Endodermal cell (in vitro differentiated cells): ENCODE results near the gene BCL6. TPM values are rescaled to one million over a fixed set of nuclear protein-coding genes. Genes with fewer than 3 reads are reported as not detected.

Source experiments
- DNase-seq: peaks from one replicate; pipeline ENCODE4 v3.0.0-alpha.2; 2017
- H3K27ac ChIP-seq: 2 replicates; pipeline ENCODE4 v1.5.1; 2013; ENCODE audit warnings: mild to moderate bottlenecking, low read depth, low read length, moderate library complexity
- H3K27me3 ChIP-seq: 2 replicates; pipeline ENCODE4 v1.6.1; 2013; ENCODE audit warnings: mild to moderate bottlenecking, low read length, moderate library complexity; ENCODE audit not compliant: insufficient read depth, control insufficient read depth, poor library complexity, severe bottlenecking
- H3K36me3 ChIP-seq: 2 replicates; pipeline ENCODE4 v1.7.0; 2013; ENCODE audit warnings: mild to moderate bottlenecking, low read length, moderate library complexity; ENCODE audit not compliant: control insufficient read depth, insufficient read depth
- H3K4me1 ChIP-seq: one replicate; pipeline ENCODE4 v1.7.0; 2013; ENCODE audit warnings: low read length; ENCODE audit not compliant: control insufficient read depth, insufficient read depth
- H3K4me3 ChIP-seq: 2 replicates; pipeline ENCODE4 v1.5.1; 2013; ENCODE audit warnings: mild to moderate bottlenecking, low read length, moderate library complexity
- H3K9ac ChIP-seq: 2 replicates; pipeline ENCODE4 v1.6.1; 2013; ENCODE audit warnings: mild to moderate bottlenecking, low read length, moderate library complexity; ENCODE audit not compliant: poor library complexity, severe bottlenecking; ENCODE audit errors: extremely low read depth
- H3K9me3 ChIP-seq: 2 replicates; pipeline ENCODE4 v1.6.1; 2013; ENCODE audit warnings: mild to moderate bottlenecking, low read length, moderate library complexity; ENCODE audit not compliant: control insufficient read depth
- H3K27ac Mint-ChIP-seq: 2 replicates; pipeline ENCODE4 v1.8.0; 2020; ENCODE audit warnings: mixed read lengths
- H3K27me3 Mint-ChIP-seq: 2 replicates; pipeline ENCODE4 v1.8.0; 2021; ENCODE audit warnings: mild to moderate bottlenecking, mixed read lengths; ENCODE audit not compliant: insufficient read depth
- H3K36me3 Mint-ChIP-seq: 2 replicates; pipeline ENCODE4 v1.8.0; 2020; ENCODE audit warnings: low read depth, mixed read lengths
- H3K4me1 Mint-ChIP-seq: 2 replicates; pipeline ENCODE4 v1.8.0; 2020; ENCODE audit warnings: mixed read lengths
- H3K4me3 Mint-ChIP-seq: 2 replicates; pipeline ENCODE4 v1.8.0; 2020; ENCODE audit warnings: mild to moderate bottlenecking, moderate library complexity, mixed read lengths
- H3K9me3 Mint-ChIP-seq: 2 replicates; pipeline ENCODE4 v1.8.0; 2020; ENCODE audit warnings: mild to moderate bottlenecking, mixed read lengths
- CTCF ChIP-seq: fragments of 200-600 bp; sonication (generic); conservative IDR thresholded peaks from 2 replicates; pipeline ENCODE4 v1.5.0; 2021; ENCODE audit warnings: antibody characterized with exemption, mild to moderate bottlenecking
- WGBS, 2 experiments: methylation state at CpG; one replicate each; pipeline versions ENCODE4 v1.1.5 to v1.1.7; 2013; ENCODE audit warnings: missing lambda C conversion rate in 2 of 2, mixed read lengths in 1 of 2; ENCODE audit not compliant: insufficient coverage in 1 of 2, insufficient read length in 1 of 2; 5-methylcytosine and 5-hydroxymethylcytosine counted together
- total RNA-seq, 2 donors: library from RNA; stranded (reverse); fragmentation: NEBNext Ultra II Directional in 1 of 2; extraction: Animal tissue kit (Norgen Biotek cat#: 25700) in 1 of 2; gene quantifications; 2 replicates in 1 of 2; 3 replicates in 1 of 2; pipeline ENCODE4 v1.2.1, GENCODE V29; 2021

The BCL6 gene
- total RNA-seq, 2 donors from 2014 or later = 3.8 to 3.9 TPM

GRCh38 chr3:187721055-187721454, 24.2 kb downstream of the BCL6 start:
- Mint-ChIP-seq H3K36me3 (no peaks in the 10 kb centered on the region), H3K4me3 (no peak overlapping the region), H3K4me1 (peaks cover 6% of the 10 kb centered on the region), H3K27ac (no peak overlapping the region), H3K9me3 (no peaks in the 10 kb centered on the region), H3K27me3 (peaks cover 5% of the 10 kb centered on the region)
- Histone ChIP-seq H3K36me3 (no peaks in the 10 kb centered on the region), H3K27me3 (no peaks in the 10 kb centered on the region), H3K4me1 (no peaks in the 10 kb centered on the region), H3K4me3 (no peak overlapping the region), H3K9me3 (no peaks in the 10 kb centered on the region), H3K9ac (no peak overlapping the region), H3K27ac (no peak overlapping the region)
- no peak for DNase-seq
- no peak for TF ChIP-seq CTCF
- WGBS, 2 experiments = 92 to 100% methylated on average over 1 to 8 of the region's 8 CpGs

GRCh38 chr3:187720337-187720670, 25.0 kb downstream of the BCL6 start:
- H3K36me3 Mint-ChIP-seq = no peaks in the 10 kb centered on the region
- peaks cover 5% of the 10 kb centered on the region for H3K27me3 Mint-ChIP-seq
- H3K4me3 ChIP-seq = no peak overlapping the region
- H3K4me3 Mint-ChIP-seq = no peak overlapping the region
- H3K27me3 ChIP-seq = no peaks in the 10 kb centered on the region
- no peak for TF ChIP-seq CTCF
- no peaks in the 10 kb centered on the region for H3K9me3 Mint-ChIP-seq
- no peak overlapping the region for H3K27ac Mint-ChIP-seq
- H3K9ac ChIP-seq = no peak overlapping the region
- H3K36me3 ChIP-seq = no peaks in the 10 kb centered on the region
- no peak overlapping the region for H3K27ac ChIP-seq
- H3K4me1 Mint-ChIP-seq = peaks cover 6% of the 10 kb centered on the region
- H3K9me3 ChIP-seq = no peaks in the 10 kb centered on the region
- H3K4me1 ChIP-seq = no peaks in the 10 kb centered on the region
- DNase-seq = no peak
- 92 to 97% methylated on average over 2 of the region's 2 CpGs for WGBS, 2 experiments

- no peak for TF ChIP-seq CTCF
- Histone ChIP-seq H3K27ac (peak overlapping the region; percentile 74), H3K27me3 (no peaks in the 10 kb centered on the region), H3K9me3 (no peaks in the 10 kb centered on the region), H3K4me1 (no peaks in the 10 kb centered on the region), H3K36me3 (no peaks in the 10 kb centered on the region), H3K9ac (no peak overlapping the region), H3K4me3 (no peak overlapping the region)
- DNase-seq = no peak
- no peak overlapping the region for H3K27ac Mint-ChIP-seq
- H3K4me1 Mint-ChIP-seq = peaks cover 6% of the 10 kb centered on the region
- no peaks in the 10 kb centered on the region for H3K9me3 Mint-ChIP-seq
- H3K4me3 Mint-ChIP-seq = no peak overlapping the region
- peaks cover 9% of the 10 kb centered on the region for H3K27me3 Mint-ChIP-seq
- H3K36me3 Mint-ChIP-seq = no peaks in the 10 kb centered on the region
- WGBS, 2 experiments = 70 to 100% methylated on average over 1 to 6 of the region's 6 CpGs
Measured at GRCh38 chr3:187719628-187720336, 25.5 kb downstream of the BCL6 start.
